Brain microvascular endothelial cell (primary cell): ENCODE data around the gene IRF8.

ENCODE experiments used
- DNase-seq: peaks from one replicate; pipeline ENCODE4 v3.0.0-alpha.2; 2020
- H3K27ac ChIP-seq: fragments of 250-450 bp; sonication (Bioruptor Pico); 2 replicates; pipeline ENCODE4 v1.5.1; 2020; ENCODE audit warnings: mild to moderate bottlenecking, moderate library complexity
- H3K27me3 ChIP-seq: fragments of 250-450 bp; sonication (Bioruptor Pico); replicated peaks from 2 replicates; pipeline ENCODE4 v1.5.1; 2020; ENCODE audit warnings: mild to moderate bottlenecking
- H3K36me3 ChIP-seq: fragments of 250-450 bp; sonication (Bioruptor Pico); replicated peaks from 2 replicates; pipeline ENCODE4 v1.5.1; 2020; ENCODE audit warnings: mild to moderate bottlenecking
- H3K4me3 ChIP-seq: 2 replicates; pipeline ENCODE4 v1.5.1; 2011; ENCODE audit warnings: low read depth, mild to moderate bottlenecking, control low read depth, low read length, moderate library complexity
- in situ Hi-C: cut with HindIII; loops from 2 replicates; pipeline ENCODE4 v1.10.0; 2017; ENCODE audit warnings: low sequenced_read_pairs, low pct_ligation_motif_present
- TF ChIP-seq, protein P1 (sequence below): IDR thresholded peaks from 2 replicates; pipeline ENCODE4 v1.5.1; 2011; ENCODE audit warnings: low read depth, mild to moderate bottlenecking, moderate library complexity, low read length, control low read depth, inconsistent platforms; ENCODE audit errors: missing control alignments

Gene IRF8

DNA sequence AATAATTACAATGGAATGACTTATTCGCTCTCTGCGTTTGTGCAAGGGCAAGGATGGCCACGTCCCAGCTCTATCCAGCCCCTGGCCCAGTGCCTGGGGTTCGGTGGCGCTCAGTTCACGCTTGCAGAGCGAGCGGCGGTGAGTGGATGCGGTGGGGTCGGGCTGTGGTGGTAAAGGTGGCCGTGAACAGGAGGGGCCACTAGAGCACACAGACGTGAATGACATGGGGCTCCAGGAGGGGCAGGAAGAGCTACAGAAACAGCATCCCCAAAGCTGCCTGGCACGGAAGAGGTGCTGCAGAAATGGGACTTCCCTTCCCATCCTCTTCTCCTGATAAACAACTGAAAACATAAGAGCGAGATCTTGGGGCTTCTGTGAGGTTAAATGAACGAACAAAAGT lies 28.4 kb downstream of the IRF8 start:
- DNase-seq = no peak
- Histone ChIP-seq H3K36me3 (no peaks in the 10 kb centered on the region), H3K27ac (no peak overlapping the region), H3K4me3 (no peak overlapping the region), H3K27me3 (peaks cover 18% of the 10 kb centered on the region)
- in situ Hi-C loops = no loop called here
- TF ChIP-seq, protein P1, sequence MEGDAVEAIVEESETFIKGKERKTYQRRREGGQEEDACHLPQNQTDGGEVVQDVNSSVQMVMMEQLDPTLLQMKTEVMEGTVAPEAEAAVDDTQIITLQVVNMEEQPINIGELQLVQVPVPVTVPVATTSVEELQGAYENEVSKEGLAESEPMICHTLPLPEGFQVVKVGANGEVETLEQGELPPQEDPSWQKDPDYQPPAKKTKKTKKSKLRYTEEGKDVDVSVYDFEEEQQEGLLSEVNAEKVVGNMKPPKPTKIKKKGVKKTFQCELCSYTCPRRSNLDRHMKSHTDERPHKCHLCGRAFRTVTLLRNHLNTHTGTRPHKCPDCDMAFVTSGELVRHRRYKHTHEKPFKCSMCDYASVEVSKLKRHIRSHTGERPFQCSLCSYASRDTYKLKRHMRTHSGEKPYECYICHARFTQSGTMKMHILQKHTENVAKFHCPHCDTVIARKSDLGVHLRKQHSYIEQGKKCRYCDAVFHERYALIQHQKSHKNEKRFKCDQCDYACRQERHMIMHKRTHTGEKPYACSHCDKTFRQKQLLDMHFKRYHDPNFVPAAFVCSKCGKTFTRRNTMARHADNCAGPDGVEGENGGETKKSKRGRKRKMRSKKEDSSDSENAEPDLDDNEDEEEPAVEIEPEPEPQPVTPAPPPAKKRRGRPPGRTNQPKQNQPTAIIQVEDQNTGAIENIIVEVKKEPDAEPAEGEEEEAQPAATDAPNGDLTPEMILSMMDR = no peak

DNA sequence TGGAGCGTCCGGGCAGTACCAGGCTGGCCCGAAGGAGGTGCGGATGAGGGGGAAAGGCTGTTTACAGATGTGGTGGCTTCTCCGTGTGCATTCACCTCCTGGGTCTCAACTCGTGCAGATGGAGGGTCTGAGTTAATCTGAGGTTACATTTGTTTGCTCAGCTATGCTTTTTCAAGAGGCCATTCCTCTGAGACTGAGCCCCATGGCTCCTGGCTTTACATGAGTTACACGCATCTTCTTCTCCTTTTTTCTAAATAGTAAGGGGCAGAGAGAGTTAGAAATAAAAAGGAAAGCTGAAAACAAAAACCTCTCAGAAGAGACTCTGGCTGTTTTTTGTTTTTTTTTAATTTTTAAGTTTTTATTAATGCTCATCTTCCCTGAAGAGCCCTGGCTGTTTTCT lies 29.0 kb downstream of the IRF8 start:
- TF ChIP-seq, protein P1 = no peak
- no peak overlapping the region for H3K27ac ChIP-seq
- H3K27me3 ChIP-seq = peaks cover 18% of the 10 kb centered on the region
- no peak overlapping the region for H3K4me3 ChIP-seq
- no peaks in the 10 kb centered on the region for H3K36me3 ChIP-seq
- in situ Hi-C loops = no loop called here
- no peak for DNase-seq

DNA sequence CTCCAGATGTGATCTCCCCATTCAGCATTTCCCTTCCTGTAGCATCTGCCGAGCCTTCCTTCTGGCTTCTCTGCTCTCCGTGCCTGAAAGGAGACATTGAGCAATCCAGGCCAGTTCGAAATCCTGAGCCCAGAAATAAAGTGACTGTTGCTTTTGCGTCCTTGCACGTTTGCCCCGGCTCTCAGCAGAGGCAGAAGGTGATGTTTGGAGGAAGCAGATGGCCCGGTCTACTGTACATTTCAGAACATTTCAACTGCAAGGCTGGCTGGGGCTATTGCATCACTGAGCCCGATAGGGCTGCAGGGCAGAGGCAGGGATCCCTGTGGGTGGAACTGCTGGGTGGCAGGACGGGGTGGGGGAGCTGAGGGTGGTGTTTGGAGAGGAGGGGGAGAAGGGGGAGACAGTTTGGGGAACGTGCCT lies 29.4 kb downstream of the IRF8 start:
- in situ Hi-C loops = no loop called here
- Histone ChIP-seq H3K27ac (no peak overlapping the region), H3K4me3 (no peak overlapping the region), H3K36me3 (no peaks in the 10 kb centered on the region), H3K27me3 (peaks cover 18% of the 10 kb centered on the region)
- no peak for DNase-seq
- TF ChIP-seq, protein P1 = no peak

DNA sequence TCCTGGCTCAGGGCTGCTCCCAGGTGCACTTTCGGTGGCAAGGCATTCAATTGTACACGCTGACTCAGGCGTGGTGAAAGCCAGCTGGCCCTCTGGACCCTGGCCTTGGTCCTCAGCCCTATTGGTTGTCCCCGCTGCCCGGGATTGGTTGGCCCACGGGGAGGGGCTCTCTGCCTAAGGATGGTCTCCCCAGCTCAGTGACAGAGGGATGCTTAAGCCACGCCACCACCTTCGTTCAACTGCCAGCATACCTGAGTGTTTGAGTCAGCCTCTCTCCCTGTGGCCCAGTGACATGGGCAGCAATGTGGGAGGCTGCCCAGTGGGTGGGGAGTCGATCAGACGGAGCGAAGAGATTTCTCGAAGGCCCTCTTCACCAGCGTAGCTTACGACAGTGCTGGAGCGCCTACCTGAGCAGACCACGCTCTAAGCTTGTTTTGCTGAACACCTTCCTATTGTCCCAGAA lies 30.3 kb downstream of the IRF8 start:
- H3K36me3 ChIP-seq = no peaks in the 10 kb centered on the region
- H3K27ac ChIP-seq = no peak overlapping the region
- in situ Hi-C loops = no loop called here
- H3K27me3 ChIP-seq = peaks cover 18% of the 10 kb centered on the region
- TF ChIP-seq, protein P1 = no peak
- no peak overlapping the region for H3K4me3 ChIP-seq
- DNase-seq = no peak

DNA sequence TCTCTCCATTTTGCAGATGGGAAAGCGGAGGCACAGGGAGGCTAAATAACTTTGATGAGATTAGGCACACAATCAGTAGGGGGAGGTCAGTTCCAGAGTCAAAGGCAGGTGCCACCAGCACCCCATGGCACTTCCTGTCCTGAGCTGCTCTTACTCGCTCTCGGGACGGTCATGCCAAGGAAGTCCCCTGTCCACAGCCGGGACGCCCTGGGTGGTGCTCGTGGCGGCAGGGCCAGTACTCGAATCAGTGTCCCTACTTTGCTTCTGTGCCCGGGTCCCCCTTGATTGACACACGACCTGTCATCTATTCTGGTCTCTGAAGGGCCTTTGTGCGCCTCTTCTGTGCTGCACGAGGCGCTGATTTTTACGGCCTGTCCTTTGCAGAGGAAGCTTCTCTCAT lies 31.3 kb downstream of the IRF8 start:
- Histone ChIP-seq H3K4me3 (no peak overlapping the region), H3K27ac (no peak overlapping the region), H3K36me3 (no peaks in the 10 kb centered on the region), H3K27me3 (peaks cover 18% of the 10 kb centered on the region)
- TF ChIP-seq, protein P1 = no peak
- DNase-seq = no peak
- in situ Hi-C loops = no loop called here
